ENCODE data around the gene ATF6.
"Not testable (repeated sequence)": the region's sequence is repeated elsewhere in the genome, so short reads cannot be mapped to it uniquely, and the experiment has no call there.

ATF6 gene

GRCh38 chr1:161784968-161785367, 18.8 kb downstream of the ATF6 start:
- no peak for DNase-seq

GRCh38 chr1:161787355-161787754, 21.2 kb downstream of the ATF6 start:
- DNase-seq: no peak

- no peak for DNase-seq
Measured at GRCh38 chr1:161790587-161791317, 24.6 kb downstream of the ATF6 start.

GRCh38 chr1:161791904-161792655, 26.0 kb downstream of the ATF6 start:
- no peak for DNase-seq

- no peak for DNase-seq
Measured at GRCh38 chr1:161792740-161793139, 26.6 kb downstream of the ATF6 start.

- DNase-seq: no peak
Measured at GRCh38 chr1:161799792-161800191, 33.7 kb downstream of the ATF6 start.

- DNase-seq: no peak
Measured at GRCh38 chr1:161801955-161802354, 35.8 kb downstream of the ATF6 start.

GRCh38 chr1:161803181-161803580, 37.1 kb downstream of the ATF6 start:
- no peak for DNase-seq

GRCh38 chr1:161805399-161806197, 39.5 kb downstream of the ATF6 start:
- no peak for DNase-seq

- DNase-seq: not testable (repeated sequence)
Measured at GRCh38 chr1:161809202-161809601, 43.1 kb downstream of the ATF6 start.

- not testable (repeated sequence) for DNase-seq
Measured at GRCh38 chr1:161809656-161810055, 43.5 kb downstream of the ATF6 start.

- no peak for DNase-seq
Measured at GRCh38 chr1:161810780-161811179, 44.7 kb downstream of the ATF6 start.

GRCh38 chr1:161816201-161816600, 50.1 kb downstream of the ATF6 start:
- DNase-seq: no peak

GRCh38 chr1:161817176-161817730, 51.1 kb downstream of the ATF6 start:
- DNase-seq: no peak

- no peak for DNase-seq
Measured at GRCh38 chr1:161820914-161821313, 54.8 kb downstream of the ATF6 start.

- DNase-seq: no peak
Measured at GRCh38 chr1:161824618-161825017, 58.5 kb downstream of the ATF6 start.

GRCh38 chr1:161825831-161826230, 59.7 kb downstream of the ATF6 start:
- no peak for DNase-seq

GRCh38 chr1:161826478-161826877, 60.4 kb downstream of the ATF6 start:
- no peak for DNase-seq

- DNase-seq: no peak
Measured at GRCh38 chr1:161827786-161828185, 61.7 kb downstream of the ATF6 start.

- not testable (repeated sequence) for DNase-seq
Measured at GRCh38 chr1:161832299-161832907, 66.3 kb downstream of the ATF6 start.

- DNase-seq: no peak
Measured at GRCh38 chr1:161834967-161835550, 68.9 kb downstream of the ATF6 start.

GRCh38 chr1:161836018-161836417, 69.9 kb downstream of the ATF6 start:
- no peak for DNase-seq
